SK-N-DZ (cell line): ENCODE results near the gene CD72.
A peak's percentile ranks its signal among the peaks of the same experiment; 100 is the strongest.
"Not testable (repeated sequence)": the region's sequence is repeated elsewhere in the genome, so short reads cannot be mapped to it uniquely, and the experiment has no call there.

Experiments
- DNase-seq: peaks from one replicate; pipeline ENCODE4 v3.0.0-alpha.2; 2015; ENCODE audit warnings: low spot score

The CD72 gene

GRCh38 chr9:35649431-35650340, 31.5 kb upstream of the CD72 start:
- DNase-seq, result no peak

- DNase-seq, result peak; percentile 83
Observed at GRCh38 chr9:35646533-35647265, 28.5 kb upstream of the CD72 start.

- DNase-seq, result no peak
Observed at GRCh38 chr9:35646153-35646532, 27.9 kb upstream of the CD72 start.

- DNase-seq, result not testable (repeated sequence)
Observed at GRCh38 chr9:35645736-35646135, 27.5 kb upstream of the CD72 start.

- DNase-seq, result no peak
Observed at GRCh38 chr9:35643046-35643445, 24.8 kb upstream of the CD72 start.

- DNase-seq, result not testable (repeated sequence)
Observed at GRCh38 chr9:35641478-35641877, 23.3 kb upstream of the CD72 start.

GRCh38 chr9:35640431-35640830, 22.2 kb upstream of the CD72 start:
- DNase-seq, result not testable (repeated sequence)

GRCh38 chr9:35639631-35640030, 21.4 kb upstream of the CD72 start:
- no peak for DNase-seq

GRCh38 chr9:35639225-35639624, 21.0 kb upstream of the CD72 start:
- DNase-seq, result not testable (repeated sequence)

GRCh38 chr9:35638751-35639150, 20.5 kb upstream of the CD72 start:
- DNase-seq, result not testable (repeated sequence)

GRCh38 chr9:35637427-35637955, 19.3 kb upstream of the CD72 start:
- not testable (repeated sequence) for DNase-seq

GRCh38 chr9:35636877-35637246, 18.6 kb upstream of the CD72 start:
- not testable (repeated sequence) for DNase-seq

- no peak for DNase-seq
Observed at GRCh38 chr9:35636135-35636876, 18.1 kb upstream of the CD72 start.

GRCh38 chr9:35635730-35636129, 17.5 kb upstream of the CD72 start:
- no peak for DNase-seq

GRCh38 chr9:35629597-35629996, 11.4 kb upstream of the CD72 start:
- DNase-seq, result no peak

GRCh38 chr9:35628389-35628991, 10.3 kb upstream of the CD72 start:
- DNase-seq, result no peak

GRCh38 chr9:35627575-35627974, 9.4 kb upstream of the CD72 start:
- DNase-seq, result no peak

- no peak for DNase-seq
Observed at GRCh38 chr9:35619800-35620158, 1.6 kb upstream of the CD72 start.

GRCh38 chr9:35618854-35619799, 914 bp upstream of the CD72 start:
- DNase-seq, result no peak

- DNase-seq, result no peak
Observed at GRCh38 chr9:35617548-35617947, 665 bp downstream of the CD72 start.
